ENCODE data around the gene CHD9NB.
"Not testable (repeated sequence)": the region's sequence is repeated elsewhere in the genome, so short reads cannot be mapped to it uniquely, and the experiment has no call there.

CHD9NB gene

GRCh38 chr16:53056392-53056881 is 3.7 kb upstream of the CHD9NB start:
- DNase-seq (ENCODE audit: low read depth in 3 of 3): no peak

GRCh38 chr16:53055541-53056391 is 3.1 kb upstream of the CHD9NB start:
- no peak for DNase-seq (ENCODE audit: low read depth in 3 of 3)

- peak; percentile 46 to 63 (median 55) for DNase-seq (ENCODE audit: low read depth in 3 of 3)
These were observed 2.2 kb upstream of the CHD9NB start, which contains the start of gene CHD9 for GRCh38 chr16:53054670-53055485. Gene CHD9 (plus strand): TSS chr16:53054991. CDS start chr16:53156090, 101,099 bp downstream.

- DNase-seq (ENCODE audit: low read depth in 3 of 3): no peak
These were observed 1.4 kb upstream of the CHD9NB start for GRCh38 chr16:53053967-53054669.

- DNase-seq (ENCODE audit: low read depth in 3 of 3): not testable (repeated sequence)
These were observed 1.4 kb downstream of the CHD9NB start for GRCh38 chr16:53051255-53051654.

GRCh38 chr16:53048139-53048915 is 4.4 kb downstream of the CHD9NB start:
- no peak for DNase-seq (ENCODE audit: low read depth in 3 of 3)

GRCh38 chr16:53047515-53047914 is 5.2 kb downstream of the CHD9NB start:
- DNase-seq (ENCODE audit: low read depth in 3 of 3): not testable (repeated sequence)

GRCh38 chr16:53045341-53046220 is 7.1 kb downstream of the CHD9NB start:
- DNase-seq (ENCODE audit: low read depth in 3 of 3): no peak

- DNase-seq (ENCODE audit: low read depth in 3 of 3): no peak
These were observed 8.6 kb downstream of the CHD9NB start for GRCh38 chr16:53043986-53044601.

- no peak for DNase-seq (ENCODE audit: low read depth in 3 of 3)
These were observed 9.3 kb downstream of the CHD9NB start for GRCh38 chr16:53043428-53043831.

- DNase-seq (ENCODE audit: low read depth in 3 of 3): no peak
These were observed 10.4 kb downstream of the CHD9NB start for GRCh38 chr16:53042235-53042701.

GRCh38 chr16:53041320-53042051 is 11.2 kb downstream of the CHD9NB start:
- DNase-seq (ENCODE audit: low read depth in 3 of 3): no peak

- DNase-seq (ENCODE audit: low read depth in 3 of 3): no peak
These were observed 11.9 kb downstream of the CHD9NB start for GRCh38 chr16:53040788-53041187.

GRCh38 chr16:53036711-53037110 is 16.0 kb downstream of the CHD9NB start:
- DNase-seq (ENCODE audit: low read depth in 3 of 3): not testable (repeated sequence)

- DNase-seq (ENCODE audit: low read depth in 3 of 3): no peak
These were observed 16.6 kb downstream of the CHD9NB start for GRCh38 chr16:53036066-53036465.

GRCh38 chr16:53035176-53035942 is 17.3 kb downstream of the CHD9NB start:
- DNase-seq (ENCODE audit: low read depth in 3 of 3): no peak

GRCh38 chr16:53034306-53034705 is 18.4 kb downstream of the CHD9NB start:
- no peak for DNase-seq (ENCODE audit: low read depth in 3 of 3)
